ENCODE results near the gene NXT1. TPM values are rescaled to one million over a fixed set of nuclear protein-coding genes. Genes with fewer than 3 reads are reported as not detected.
A peak's percentile ranks its signal among the peaks of the same experiment; 100 is the strongest.
"Not testable (repeated sequence)": the region's sequence is repeated elsewhere in the genome, so short reads cannot be mapped to it uniquely, and the experiment has no call there.

NXT1 gene
- total RNA-seq: 10 to 100 TPM; 32.5 to 57.6 TPM

GRCh38 chr20:23350196-23350903 lies at the start of gene NXT1:
TSS of gene NXT1 (plus strand) at chr20:23350791. CDS start at chr20:23354042, 3,251 bp downstream.
- H3K36me3 Mint-ChIP-seq: peaks cover 9% of the 10 kb centered on the region
- H3K4me1 Mint-ChIP-seq (ENCODE audit: low read depth in 2 of 2): peaks cover 18 to 24% of the 10 kb centered on the region in 2 donors
- H3K27me3 Mint-ChIP-seq: no peaks in the 10 kb centered on the region
- H3K27ac Mint-ChIP-seq: peak within 1 kb of the TSS; percentile 99 to 100
- DNase-seq (ENCODE audit: low spot score) (peak; percentile 98), ATAC-seq (peak; percentile 94 to 95)
- H3K4me3 Mint-ChIP-seq: peak within 1 kb of the TSS; percentile 98
- H3K9me3 Mint-ChIP-seq: no peaks in the 10 kb centered on the region

- H3K27me3 Mint-ChIP-seq: peaks cover 7 to 8% of the 10 kb centered on the region in 2 donors
- no peak overlapping the region for H3K4me3 Mint-ChIP-seq
- H3K9me3 Mint-ChIP-seq: no peaks in the 10 kb centered on the region
- H3K36me3 Mint-ChIP-seq: no peaks in the 10 kb centered on the region
- ATAC-seq (no peak), DNase-seq (ENCODE audit: low spot score) (no peak)
- H3K4me1 Mint-ChIP-seq (ENCODE audit: low read depth in 2 of 2): no peaks in the 10 kb centered on the region
- H3K27ac Mint-ChIP-seq: no peak overlapping the region
Observed at GRCh38 chr20:23301436-23302050, 49.0 kb upstream of the NXT1 start.

- no peaks in the 10 kb centered on the region for H3K36me3 Mint-ChIP-seq
- H3K9me3 Mint-ChIP-seq: no peaks in the 10 kb centered on the region
- no peaks in the 10 kb centered on the region for H3K4me1 Mint-ChIP-seq (ENCODE audit: low read depth in 2 of 2)
- ATAC-seq (no peak), DNase-seq (ENCODE audit: low spot score) (no peak)
- H3K27ac Mint-ChIP-seq: no peak overlapping the region
- H3K27me3 Mint-ChIP-seq: peaks cover 7 to 8% of the 10 kb centered on the region in 2 donors
- H3K4me3 Mint-ChIP-seq: no peak overlapping the region
Observed at GRCh38 chr20:23302386-23302785, 48.2 kb upstream of the NXT1 start.

GRCh38 chr20:23302801-23303200 lies 47.8 kb upstream of the NXT1 start:
- no peaks in the 10 kb centered on the region for H3K4me1 Mint-ChIP-seq (ENCODE audit: low read depth in 2 of 2)
- no peak for DNase-seq (ENCODE audit: low spot score)
- no peak overlapping the region for H3K27ac Mint-ChIP-seq
- no peaks in the 10 kb centered on the region for H3K36me3 Mint-ChIP-seq
- H3K4me3 Mint-ChIP-seq: no peak overlapping the region
- H3K27me3 Mint-ChIP-seq: peaks cover 7 to 8% of the 10 kb centered on the region in 2 donors
- ATAC-seq: no peak
- no peaks in the 10 kb centered on the region for H3K9me3 Mint-ChIP-seq

- DNase-seq (ENCODE audit: low spot score): no peak
- peak in 1 of 2 donors; percentile 11 for ATAC-seq
- Mint-ChIP-seq H3K27ac (no peak overlapping the region), H3K4me3 (no peak overlapping the region), H3K27me3 (peaks cover 8 to 10% of the 10 kb centered on the region in 2 donors), H3K36me3 (no peaks in the 10 kb centered on the region), H3K9me3 (no peaks in the 10 kb centered on the region), H3K4me1 (ENCODE audit: low read depth in 2 of 2) (no peaks in the 10 kb centered on the region)
Observed at GRCh38 chr20:23303325-23304102, 47.1 kb upstream of the NXT1 start.

- H3K27me3 Mint-ChIP-seq: peaks cover 8 to 10% of the 10 kb centered on the region in 2 donors
- no peak overlapping the region for H3K4me3 Mint-ChIP-seq
- no peaks in the 10 kb centered on the region for H3K4me1 Mint-ChIP-seq (ENCODE audit: low read depth in 2 of 2)
- H3K36me3 Mint-ChIP-seq: no peaks in the 10 kb centered on the region
- H3K27ac Mint-ChIP-seq: no peak overlapping the region
- peak in 1 of 2 donors; percentile 15 for ATAC-seq
- no peak for DNase-seq (ENCODE audit: low spot score)
- no peaks in the 10 kb centered on the region for H3K9me3 Mint-ChIP-seq
Observed at GRCh38 chr20:23304616-23305015, 46.0 kb upstream of the NXT1 start.

GRCh38 chr20:23305098-23305497 lies 45.5 kb upstream of the NXT1 start:
- peaks cover 7 to 8% of the 10 kb centered on the region in 2 donors for H3K27me3 Mint-ChIP-seq
- H3K27ac Mint-ChIP-seq: no peak overlapping the region
- ATAC-seq: no peak
- DNase-seq (ENCODE audit: low spot score): no peak
- no peaks in the 10 kb centered on the region for H3K36me3 Mint-ChIP-seq
- H3K4me3 Mint-ChIP-seq: no peak overlapping the region
- no peaks in the 10 kb centered on the region for H3K9me3 Mint-ChIP-seq
- H3K4me1 Mint-ChIP-seq (ENCODE audit: low read depth in 2 of 2): no peaks in the 10 kb centered on the region

- H3K4me1 Mint-ChIP-seq (ENCODE audit: low read depth in 2 of 2); H3K9me3 Mint-ChIP-seq: not testable (repeated sequence)
Observed at GRCh38 chr20:23307393-23307792, 43.2 kb upstream of the NXT1 start.

GRCh38 chr20:23308024-23308423 lies 42.6 kb upstream of the NXT1 start:
- Mint-ChIP-seq H3K27me3 (peaks cover 15 to 23% of the 10 kb centered on the region in 2 donors), H3K9me3 (no peaks in the 10 kb centered on the region), H3K36me3 (no peaks in the 10 kb centered on the region), H3K27ac (no peak overlapping the region), H3K4me1 (ENCODE audit: low read depth in 2 of 2) (no peaks in the 10 kb centered on the region), H3K4me3 (no peak overlapping the region)
- DNase-seq (ENCODE audit: low spot score): no peak
- no peak for ATAC-seq

More at GRCh38 chr20:23307393-23307792, 43.2 kb upstream of the NXT1 start:
- H3K4me3 Mint-ChIP-seq; H3K36me3 Mint-ChIP-seq; H3K27ac Mint-ChIP-seq; ATAC-seq; DNase-seq (ENCODE audit: low spot score): not testable (repeated sequence)
- peaks cover 15 to 18% of the 10 kb centered on the region in 2 donors for H3K27me3 Mint-ChIP-seq

GRCh38 chr20:23308908-23309307 lies 41.7 kb upstream of the NXT1 start:
- no peak overlapping the region for H3K27ac Mint-ChIP-seq
- no peaks in the 10 kb centered on the region for H3K9me3 Mint-ChIP-seq
- DNase-seq (ENCODE audit: low spot score) (no peak), ATAC-seq (no peak)
- H3K36me3 Mint-ChIP-seq: no peaks in the 10 kb centered on the region
- no peak overlapping the region for H3K4me3 Mint-ChIP-seq
- no peaks in the 10 kb centered on the region for H3K4me1 Mint-ChIP-seq (ENCODE audit: low read depth in 2 of 2)
- H3K27me3 Mint-ChIP-seq: peaks cover 15 to 23% of the 10 kb centered on the region in 2 donors

GRCh38 chr20:23309781-23310180 lies 40.8 kb upstream of the NXT1 start:
- no peak for DNase-seq (ENCODE audit: low spot score)
- Mint-ChIP-seq H3K4me1 (ENCODE audit: low read depth in 2 of 2) (no peaks in the 10 kb centered on the region), H3K4me3 (no peak overlapping the region), H3K9me3 (no peaks in the 10 kb centered on the region), H3K27me3 (peaks cover 14 to 21% of the 10 kb centered on the region in 2 donors), H3K27ac (no peak overlapping the region), H3K36me3 (no peaks in the 10 kb centered on the region)
- ATAC-seq: no peak

- ATAC-seq: no peak
Observed at GRCh38 chr20:23311947-23312506, 38.6 kb upstream of the NXT1 start.

GRCh38 chr20:23313271-23313670 lies 37.3 kb upstream of the NXT1 start:
- H3K4me3 Mint-ChIP-seq: no peak overlapping the region
- no peaks in the 10 kb centered on the region for H3K36me3 Mint-ChIP-seq
- no peaks in the 10 kb centered on the region for H3K4me1 Mint-ChIP-seq (ENCODE audit: low read depth in 2 of 2)
- peaks cover 15 to 20% of the 10 kb centered on the region in 2 donors for H3K27me3 Mint-ChIP-seq
- H3K27ac Mint-ChIP-seq: no peak overlapping the region
- H3K9me3 Mint-ChIP-seq: no peaks in the 10 kb centered on the region
- no peak for DNase-seq (ENCODE audit: low spot score)
- ATAC-seq: no peak

More at GRCh38 chr20:23311947-23312506, 38.6 kb upstream of the NXT1 start:
- Mint-ChIP-seq H3K36me3 (no peaks in the 10 kb centered on the region), H3K9me3 (no peaks in the 10 kb centered on the region), H3K4me3 (no peak overlapping the region), H3K4me1 (ENCODE audit: low read depth in 2 of 2) (no peaks in the 10 kb centered on the region), H3K27ac (no peak overlapping the region), H3K27me3 (peaks cover 15 to 18% of the 10 kb centered on the region in 2 donors)
- DNase-seq (ENCODE audit: low spot score): no peak

Data from natural killer cell treated with Interleukin-12 subunit alpha and Interleukin-12 subunit beta and Interleukin-15 and Interleukin-18, amount 100 ng/mL, for 72 hours (primary cell).